ENCODE measurements around the gene FRMD1.

The FRMD1 gene

GRCh38 chr6:168053086-168053956 lies 25.7 kb downstream of the FRMD1 start:
- TF ChIP-seq CTCF (IDR thresholded peaks at IDR 0.05; ENCODE audit: low read depth, low read length, poor library complexity, severe bottlenecking) (no peak), EZH2phosphoT487 (IDR thresholded peaks at IDR 0.05; ENCODE audit: borderline replicate concordance, low read length) (no peak)
- no peaks in the 10 kb centered on the region for H3K9me3 ChIP-seq (ENCODE audit: control insufficient read depth, insufficient read depth, low read length)

GRCh38 chr6:168052291-168052891 lies 26.6 kb downstream of the FRMD1 start:
- Histone ChIP-seq H3K4me1 (ENCODE audit: control insufficient read depth, low read length) (no peaks in the 10 kb centered on the region), H3K9me3 (ENCODE audit: control insufficient read depth, insufficient read depth, low read length) (no peaks in the 10 kb centered on the region), H3K79me2 (ENCODE audit: control insufficient read depth, low read length) (no peaks in the 10 kb centered on the region), H3K9me2 (replicated peaks; ENCODE audit: control insufficient read depth, low read length) (no peaks in the 10 kb centered on the region), H3K36me3 (ENCODE audit: control insufficient read depth, low read length) (no peaks in the 10 kb centered on the region), H3K27ac (ENCODE audit: low read depth, low read length) (no peak overlapping the region), H3K4me2 (ENCODE audit: low read length) (no peak overlapping the region), H3F3A (ENCODE audit: control insufficient read depth, insufficient read depth) (no peaks in the 10 kb centered on the region), H3K4me3 (ENCODE audit: low read length) (no peak overlapping the region), H4K20me1 (ENCODE audit: control insufficient read depth, insufficient read depth, low read depth, low read length) (no peaks in the 10 kb centered on the region), H3K27me3 (ENCODE audit: control insufficient read depth, low read length) (no peaks in the 10 kb centered on the region)
- no peak for TF ChIP-seq EZH2phosphoT487 (IDR thresholded peaks at IDR 0.05; ENCODE audit: borderline replicate concordance, low read length)
- TF ChIP-seq CTCF (IDR thresholded peaks at IDR 0.05; ENCODE audit: low read depth, low read length, poor library complexity, severe bottlenecking) = no peak

More at GRCh38 chr6:168053086-168053956, 25.7 kb downstream of the FRMD1 start:
- Histone ChIP-seq H3K36me3 (ENCODE audit: control insufficient read depth, low read length) (no peaks in the 10 kb centered on the region), H3K4me2 (ENCODE audit: low read length) (no peak overlapping the region), H3F3A (ENCODE audit: control insufficient read depth, insufficient read depth) (no peaks in the 10 kb centered on the region), H3K4me1 (ENCODE audit: control insufficient read depth, low read length) (no peaks in the 10 kb centered on the region), H3K27ac (ENCODE audit: low read depth, low read length) (no peak overlapping the region), H3K4me3 (ENCODE audit: low read length) (no peak overlapping the region), H4K20me1 (ENCODE audit: control insufficient read depth, insufficient read depth, low read depth, low read length) (no peaks in the 10 kb centered on the region), H3K9me2 (replicated peaks; ENCODE audit: control insufficient read depth, low read length) (no peaks in the 10 kb centered on the region), H3K27me3 (ENCODE audit: control insufficient read depth, low read length) (no peaks in the 10 kb centered on the region), H3K79me2 (ENCODE audit: control insufficient read depth, low read length) (no peaks in the 10 kb centered on the region)

GRCh38 chr6:168051648-168052047 lies 27.4 kb downstream of the FRMD1 start:
- no peaks in the 10 kb centered on the region for H3K9me3 ChIP-seq (ENCODE audit: control insufficient read depth, insufficient read depth, low read length)
- no peaks in the 10 kb centered on the region for H3K4me1 ChIP-seq (ENCODE audit: control insufficient read depth, low read length)
- H3F3A ChIP-seq (ENCODE audit: control insufficient read depth, insufficient read depth) = no peaks in the 10 kb centered on the region
- no peak overlapping the region for H3K4me2 ChIP-seq (ENCODE audit: low read length)
- no peak overlapping the region for H3K27ac ChIP-seq (ENCODE audit: low read depth, low read length)
- H3K9me2 ChIP-seq (replicated peaks; ENCODE audit: control insufficient read depth, low read length) = no peaks in the 10 kb centered on the region
- H3K27me3 ChIP-seq (ENCODE audit: control insufficient read depth, low read length) = no peaks in the 10 kb centered on the region
- no peaks in the 10 kb centered on the region for H3K79me2 ChIP-seq (ENCODE audit: control insufficient read depth, low read length)
- TF ChIP-seq CTCF (IDR thresholded peaks at IDR 0.05; ENCODE audit: low read depth, low read length, poor library complexity, severe bottlenecking) (no peak), EZH2phosphoT487 (IDR thresholded peaks at IDR 0.05; ENCODE audit: borderline replicate concordance, low read length) (no peak)
- no peaks in the 10 kb centered on the region for H4K20me1 ChIP-seq (ENCODE audit: control insufficient read depth, insufficient read depth, low read depth, low read length)
- H3K4me3 ChIP-seq (ENCODE audit: low read length) = no peak overlapping the region
- no peaks in the 10 kb centered on the region for H3K36me3 ChIP-seq (ENCODE audit: control insufficient read depth, low read length)

All from DOHH2 (cell line).